Measurements from ENCODE around the gene IER5. TPM values are rescaled to one million over a fixed set of nuclear protein-coding genes. Genes with fewer than 3 reads are reported as not detected.
A peak's percentile ranks its signal among the peaks of the same experiment; 100 is the strongest.

The IER5 gene
- 16.2 and 17.4 TPM in 2 replicates for total RNA-seq

DNA sequence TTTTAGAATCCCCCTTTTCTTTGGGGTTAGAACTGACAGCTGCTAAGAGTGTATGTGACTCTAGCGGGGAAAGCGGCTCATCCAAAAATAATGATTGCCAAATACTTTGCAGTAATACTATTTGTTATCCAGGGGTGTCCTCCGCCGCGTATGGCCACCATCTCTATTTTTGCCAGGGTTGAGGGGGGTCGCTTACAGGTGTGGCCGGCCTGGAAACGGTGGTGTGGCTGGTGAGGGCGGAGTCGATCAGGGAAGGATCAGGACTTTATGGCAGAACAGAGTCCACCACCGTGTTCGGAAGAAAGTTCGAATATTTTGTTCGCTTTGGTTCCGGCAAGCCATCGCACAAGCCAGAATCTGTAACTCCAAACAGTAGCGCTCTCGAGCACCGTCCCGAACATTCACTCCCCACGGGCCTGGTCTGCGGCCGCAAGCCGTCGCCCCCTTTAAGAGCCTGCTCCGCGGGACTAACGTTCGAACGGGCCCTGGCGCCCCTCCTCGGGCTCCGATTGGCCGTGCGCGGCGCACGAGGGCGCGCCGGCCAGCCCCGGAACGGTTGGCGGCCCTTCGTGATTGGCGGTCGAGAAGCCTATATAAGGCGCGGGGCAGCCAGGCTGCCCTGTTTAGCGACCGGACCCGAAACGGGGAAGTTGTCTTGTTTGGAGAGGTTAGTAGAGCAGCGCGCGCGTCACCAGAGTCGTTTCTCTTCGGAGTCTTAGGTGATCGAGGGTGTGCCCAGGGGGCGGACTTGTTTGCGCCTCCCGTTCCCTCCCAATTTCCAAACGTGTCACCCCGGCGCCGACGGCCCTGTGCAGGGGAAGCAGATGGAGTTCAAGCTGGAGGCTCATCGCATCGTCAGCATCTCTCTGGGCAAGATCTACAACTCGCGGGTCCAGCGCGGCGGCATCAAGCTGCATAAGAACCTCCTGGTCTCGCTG is at the start of gene IER5:
Gene IER5, plus strand, starts transcription at position 622 of the 938 bp plus-strand sequence. Its CDS starts 203 bp downstream, at position 825.
- H3K79me2 ChIP-seq (ENCODE audit: insufficient read depth, low read length): peaks cover 52% of the 10 kb centered on the region
- peaks cover 23% of the 10 kb centered on the region for H3K36me3 ChIP-seq (ENCODE audit: insufficient read depth, low read length)
- no peaks in the 10 kb centered on the region for H3K9me3 ChIP-seq (ENCODE audit: low read depth, low read length)
- peak; percentile 97 for DNase-seq (ENCODE audit: insufficient read length, low spot score, missing footprints)
- TF ChIP-seq, protein P1, sequence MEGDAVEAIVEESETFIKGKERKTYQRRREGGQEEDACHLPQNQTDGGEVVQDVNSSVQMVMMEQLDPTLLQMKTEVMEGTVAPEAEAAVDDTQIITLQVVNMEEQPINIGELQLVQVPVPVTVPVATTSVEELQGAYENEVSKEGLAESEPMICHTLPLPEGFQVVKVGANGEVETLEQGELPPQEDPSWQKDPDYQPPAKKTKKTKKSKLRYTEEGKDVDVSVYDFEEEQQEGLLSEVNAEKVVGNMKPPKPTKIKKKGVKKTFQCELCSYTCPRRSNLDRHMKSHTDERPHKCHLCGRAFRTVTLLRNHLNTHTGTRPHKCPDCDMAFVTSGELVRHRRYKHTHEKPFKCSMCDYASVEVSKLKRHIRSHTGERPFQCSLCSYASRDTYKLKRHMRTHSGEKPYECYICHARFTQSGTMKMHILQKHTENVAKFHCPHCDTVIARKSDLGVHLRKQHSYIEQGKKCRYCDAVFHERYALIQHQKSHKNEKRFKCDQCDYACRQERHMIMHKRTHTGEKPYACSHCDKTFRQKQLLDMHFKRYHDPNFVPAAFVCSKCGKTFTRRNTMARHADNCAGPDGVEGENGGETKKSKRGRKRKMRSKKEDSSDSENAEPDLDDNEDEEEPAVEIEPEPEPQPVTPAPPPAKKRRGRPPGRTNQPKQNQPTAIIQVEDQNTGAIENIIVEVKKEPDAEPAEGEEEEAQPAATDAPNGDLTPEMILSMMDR (IDR thresholded peaks at IDR 0.05; ENCODE audit: extremely low read depth, low read depth, low read length): no peak
- H2AFZ ChIP-seq (ENCODE audit: low read length): peak within 1 kb of the TSS; percentile 75
- peak within 1 kb of the TSS; percentile 91 for H3K27ac ChIP-seq (ENCODE audit: low read depth, low read length)
- H3K4me1 ChIP-seq (ENCODE audit: insufficient read depth, low read length): peaks cover 36% of the 10 kb centered on the region
- H3K4me3 ChIP-seq (ENCODE audit: insufficient read depth, low read length): peak within 1 kb of the TSS; percentile 92
- peak within 1 kb of the TSS; percentile 93 for H3K4me2 ChIP-seq (ENCODE audit: insufficient read depth, low read length)
- H4K20me1 ChIP-seq (ENCODE audit: insufficient read depth, low read length): peaks cover 40% of the 10 kb centered on the region
- no peaks in the 10 kb centered on the region for H3K27me3 ChIP-seq (ENCODE audit: insufficient read depth, low read length)

DNA sequence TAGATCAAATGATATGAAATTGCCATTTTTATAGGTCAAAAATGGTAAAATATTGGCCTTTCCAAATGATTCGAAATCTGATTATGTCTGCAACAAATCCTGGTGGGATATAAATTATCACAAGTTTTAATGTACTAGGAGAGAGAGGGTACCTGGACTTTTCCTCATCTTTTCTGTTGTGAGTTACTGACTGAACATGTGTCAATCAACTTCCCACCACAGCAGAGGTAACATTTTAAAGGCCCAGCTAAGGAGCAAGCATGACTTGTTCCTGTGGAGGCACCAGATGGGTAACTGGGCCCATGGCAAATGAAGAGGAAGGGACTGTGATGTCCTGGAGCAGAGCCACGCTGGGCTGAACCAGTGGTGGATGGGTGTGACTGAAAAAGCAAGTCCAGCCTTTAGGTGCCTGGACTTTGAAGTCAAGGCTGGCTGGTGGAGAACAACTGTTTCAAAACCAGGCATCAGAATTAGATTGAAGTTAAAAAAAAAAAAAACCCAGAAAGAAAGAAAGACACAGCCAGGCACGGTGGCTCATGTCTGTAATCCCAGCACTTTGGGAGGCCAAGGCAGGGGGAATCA is 48.1 kb upstream of the IER5 start:
- Histone ChIP-seq H3K27me3 (ENCODE audit: insufficient read depth, low read length) (no peaks in the 10 kb centered on the region), H2AFZ (ENCODE audit: low read length) (no peak overlapping the region), H3K36me3 (ENCODE audit: insufficient read depth, low read length) (peaks cover 5% of the 10 kb centered on the region), H3K4me2 (ENCODE audit: insufficient read depth, low read length) (no peak overlapping the region), H3K4me3 (ENCODE audit: insufficient read depth, low read length) (no peak overlapping the region), H3K9me3 (ENCODE audit: low read depth, low read length) (no peaks in the 10 kb centered on the region), H3K4me1 (ENCODE audit: insufficient read depth, low read length) (peaks cover 7% of the 10 kb centered on the region), H4K20me1 (ENCODE audit: insufficient read depth, low read length) (no peaks in the 10 kb centered on the region), H3K27ac (ENCODE audit: low read depth, low read length) (no peak overlapping the region), H3K79me2 (ENCODE audit: insufficient read depth, low read length) (peaks cover 13% of the 10 kb centered on the region)
- TF ChIP-seq, protein P1 (IDR thresholded peaks at IDR 0.05; ENCODE audit: extremely low read depth, low read depth, low read length): no peak
- no peak for DNase-seq (ENCODE audit: insufficient read length, low spot score, missing footprints)

- peaks cover 5% of the 10 kb centered on the region for H3K36me3 ChIP-seq (ENCODE audit: insufficient read depth, low read length)
- H3K4me3 ChIP-seq (ENCODE audit: insufficient read depth, low read length): no peak overlapping the region
- no peak for DNase-seq (ENCODE audit: insufficient read length, low spot score, missing footprints)
- no peaks in the 10 kb centered on the region for H3K27me3 ChIP-seq (ENCODE audit: insufficient read depth, low read length)
- H3K27ac ChIP-seq (ENCODE audit: low read depth, low read length): no peak overlapping the region
- peaks cover 4% of the 10 kb centered on the region for H3K79me2 ChIP-seq (ENCODE audit: insufficient read depth, low read length)
- H3K4me1 ChIP-seq (ENCODE audit: insufficient read depth, low read length): peaks cover 7% of the 10 kb centered on the region
- no peak overlapping the region for H2AFZ ChIP-seq (ENCODE audit: low read length)
- TF ChIP-seq, protein P1 (IDR thresholded peaks at IDR 0.05; ENCODE audit: extremely low read depth, low read depth, low read length): no peak
- H4K20me1 ChIP-seq (ENCODE audit: insufficient read depth, low read length): no peaks in the 10 kb centered on the region
- H3K4me2 ChIP-seq (ENCODE audit: insufficient read depth, low read length): no peak overlapping the region
- no peaks in the 10 kb centered on the region for H3K9me3 ChIP-seq (ENCODE audit: low read depth, low read length)
Observed at GRCh38 chr1:181043025-181043888, 45.2 kb upstream of the IER5 start.
